Esophagus muscularis mucosa (tissue), 3 donors: ENCODE data around the gene SH3RF2.

Source experiments
- CTCF ChIP-seq, 3 experiments: fragments of 200-600 bp in 2 of 3; fragments of 450-650 bp in 1 of 3; sonication (generic) in 2 of 3; IDR thresholded peaks; one replicate each; pipeline ENCODE4 v1.5.1; 2017 to 2019; ENCODE audit warnings: antibody characterized with exemption in 3 of 3, mild to moderate bottlenecking in 2 of 3, moderate library complexity in 1 of 3
- POLR2A ChIP-seq: fragments of 450-650 bp; IDR thresholded peaks from one replicate; pipeline ENCODE4 v1.6.1; 2017; ENCODE audit warnings: antibody characterized with exemption, moderate library complexity, mild to moderate bottlenecking, low read depth
- POLR2AphosphoS5 ChIP-seq, 2 donors: sonication (generic); formaldehyde crosslinking; IDR thresholded peaks; one replicate each; pipeline ENCODE4 v1.6.1; 2017; ENCODE audit warnings: antibody characterized with exemption in 2 of 2

- TF ChIP-seq CTCF (IDR thresholded peaks at IDR 0.05) (no peak), POLR2AphosphoS5 (IDR thresholded peaks at IDR 0.05) (no peak), POLR2A (no peak)
These were observed 67.5 kb downstream of the SH3RF2 start for GRCh38 chr5:146003852-146004251.
